H1 (cell line): ENCODE measurements around the gene SAE1. TPM values are rescaled to one million over a fixed set of nuclear protein-coding genes. Genes with fewer than 3 reads are reported as not detected.

Source experiments
- CTCF ChIA-PET: fragments of 300-600 bp; sonication (Branson Sonifier 250); formaldehyde crosslinking; loops from one replicate; lab custom pipeline; 2021; ENCODE audit not compliant: partially characterized antibody; lab: Charles Lee
- POLR2A ChIA-PET: fragments of 300-600 bp; sonication (Branson Sonifier 250); formaldehyde crosslinking; loops from one replicate; lab custom pipeline; 2021; ENCODE audit warnings: inconsistent platforms; ENCODE audit not compliant: partially characterized antibody; lab: Charles Lee
- DNase-seq, 2 experiments: peaks; one replicate each; pipeline versions ENCODE4 v3.0.0 to v3.0.0-alpha.2; 2010 to 2022; ENCODE audit warnings: low spot score in 2 of 2, low read depth in 1 of 2, mixed read lengths in 1 of 2
- FAIRE-seq: peaks from 2 replicates; lab custom pipeline; 2011; peaks lifted over from hg19 to GRCh38; lab: Jason Lieb, UNC
- H2AFZ ChIP-seq: 2 replicates; pipeline ENCODE4 v1.8.1; 2012; ENCODE audit warnings: low read length, inconsistent platforms
- H2AK5ac ChIP-seq: 2 replicates; pipeline ENCODE4 v1.6.1; 2013; ENCODE audit warnings: low read depth, low read length
- H2BK120ac ChIP-seq: replicated peaks from 2 replicates; pipeline ENCODE3; 2013; ENCODE audit warnings: low read depth, low read length, inconsistent platforms
- H2BK12ac ChIP-seq: 2 replicates; pipeline ENCODE4 v1.6.1; 2013; ENCODE audit warnings: low read depth, low read length
- H2BK15ac ChIP-seq: 2 replicates; pipeline ENCODE4 v1.6.1; 2013; ENCODE audit warnings: low read length
- H2BK20ac ChIP-seq: 2 replicates; pipeline ENCODE4 v1.6.1; 2013; ENCODE audit warnings: low read length
- H2BK5ac ChIP-seq: 2 replicates; pipeline ENCODE4 v1.6.1; 2013; ENCODE audit warnings: low read depth, low read length
- H3K14ac ChIP-seq: 2 replicates; pipeline ENCODE4 v1.6.1; 2013; ENCODE audit warnings: inconsistent platforms; ENCODE audit not compliant: insufficient read length
- H3K18ac ChIP-seq: 2 replicates; pipeline ENCODE4 v1.6.1; 2013; ENCODE audit warnings: low read length; ENCODE audit errors: extremely low read depth
- H3K23ac ChIP-seq: 2 replicates; pipeline ENCODE4 v1.6.1; 2013; ENCODE audit warnings: inconsistent platforms; ENCODE audit not compliant: insufficient read length
- H3K23me2 ChIP-seq: 2 replicates; pipeline ENCODE4 v1.6.1; 2013; ENCODE audit warnings: low read depth, low read length
- H3K27ac ChIP-seq: 2 replicates; pipeline ENCODE4 v1.6.1; 2011; ENCODE audit warnings: low read depth, low read length, inconsistent platforms
- H3K27me3 ChIP-seq, 4 experiments: replicated peaks in 1 of 4; 1 replicate in 1 of 4; 2 replicates in 3 of 4; pipeline versions ENCODE4 v1.6.1 to v1.8.1; 2011 to 2013; ENCODE audit warnings: low read length in 3 of 4, mild to moderate bottlenecking in 3 of 4, inconsistent platforms in 2 of 4, mixed read lengths in 2 of 4, moderate library complexity in 1 of 4; ENCODE audit not compliant: control insufficient read depth in 3 of 4, insufficient read depth in 3 of 4; ENCODE audit errors: extremely low read depth in 1 of 4
- H3K36me3 ChIP-seq, 4 experiments: 2 replicates each; pipeline versions ENCODE4 v1.6.1 to v1.8.1; 2011 to 2013; ENCODE audit warnings: mild to moderate bottlenecking in 4 of 4, low read length in 3 of 4, moderate library complexity in 2 of 4, control low read depth in 1 of 4, inconsistent platforms in 1 of 4; ENCODE audit not compliant: insufficient read depth in 4 of 4, control insufficient read depth in 2 of 4
- H3K4ac ChIP-seq: replicated peaks from 2 replicates; pipeline ENCODE3; 2013; ENCODE audit warnings: low read length, low read depth, mixed read lengths, inconsistent platforms; ENCODE audit not compliant: insufficient read length
- H3K4me1 ChIP-seq, 4 experiments: replicated peaks in 1 of 4; 1 replicate in 1 of 4; 2 replicates in 3 of 4; pipeline versions ENCODE4 v1.6.1 to v1.8.1; 2011 to 2013; ENCODE audit warnings: low read length in 3 of 4, inconsistent platforms in 2 of 4, mixed read lengths in 1 of 4; ENCODE audit not compliant: insufficient read depth in 4 of 4, control insufficient read depth in 3 of 4
- H3K4me2 ChIP-seq, 2 experiments: 2 replicates each; pipeline versions ENCODE4 v1.6.1 to v1.8.1; 2011 to 2013; ENCODE audit warnings: low read depth in 2 of 2, low read length in 2 of 2, control low read depth in 1 of 2, inconsistent platforms in 1 of 2, mild to moderate bottlenecking in 1 of 2; ENCODE audit not compliant: insufficient read depth in 1 of 2
- H3K4me3 ChIP-seq, 4 experiments: fragments of 200-600, 300-600 bp in 1 of 4; sonication (generic), shearing (Covaris generic), sonication (Bioruptor Twin) in 1 of 4; 2 replicates each; pipeline versions ENCODE4 v1.5.1 to v1.8.1; 2011 to 2016; ENCODE audit warnings: low read length in 4 of 4, low read depth in 3 of 4, control low read depth in 2 of 4, inconsistent platforms in 2 of 4, mild to moderate bottlenecking in 2 of 4, mixed read lengths in 1 of 4, moderate library complexity in 1 of 4; ENCODE audit not compliant: insufficient read depth in 2 of 4; ENCODE audit errors: extremely low read depth in 1 of 4
- H3K56ac ChIP-seq: replicated peaks from 2 replicates; pipeline ENCODE3; 2013; ENCODE audit warnings: low read depth, mild to moderate bottlenecking, mixed read lengths, low read length, inconsistent platforms; ENCODE audit not compliant: insufficient read length
- H3K79me1 ChIP-seq: 2 replicates; pipeline ENCODE4 v1.6.1; 2013; ENCODE audit warnings: low read depth, low read length, control low read depth
- H3K79me2 ChIP-seq, 2 experiments: 2 replicates each; pipeline versions ENCODE4 v1.6.1 to v1.8.1; 2012 to 2013; ENCODE audit warnings: low read length in 2 of 2, mild to moderate bottlenecking in 2 of 2, inconsistent platforms in 1 of 2; ENCODE audit not compliant: insufficient read depth in 2 of 2, control insufficient read depth in 1 of 2
- H3K9ac ChIP-seq, 4 experiments: replicated peaks in 1 of 4; 1 replicate in 1 of 4; 2 replicates in 3 of 4; pipeline versions ENCODE4 v1.6.1 to v1.8.1; 2011 to 2013; ENCODE audit warnings: low read depth in 3 of 4, low read length in 3 of 4, control low read depth in 2 of 4, mild to moderate bottlenecking in 2 of 4, moderate library complexity in 2 of 4, inconsistent platforms in 1 of 4; ENCODE audit errors: extremely low read depth in 1 of 4
- H3K9me3 ChIP-seq, 2 experiments: 2 replicates each; pipeline versions ENCODE4 v1.6.1 to v1.8.1; 2012 to 2013; ENCODE audit warnings: mild to moderate bottlenecking in 2 of 2, moderate library complexity in 2 of 2, control low read depth in 1 of 2, inconsistent platforms in 1 of 2, low read depth in 1 of 2, low read length in 1 of 2, mixed read lengths in 1 of 2; ENCODE audit not compliant: insufficient read depth in 2 of 2
- H4K20me1 ChIP-seq, 2 experiments: replicated peaks in 1 of 2; 2 replicates each; pipeline versions ENCODE3 to v1.8.1; 2011 to 2013; ENCODE audit warnings: inconsistent platforms in 2 of 2, low read length in 2 of 2, mild to moderate bottlenecking in 1 of 2; ENCODE audit not compliant: insufficient read depth in 2 of 2, control insufficient read depth in 1 of 2
- H4K5ac ChIP-seq: 2 replicates; pipeline ENCODE4 v1.6.1; 2013; ENCODE audit warnings: low read length, low read depth, mixed read lengths, inconsistent platforms; ENCODE audit not compliant: insufficient read length
- H4K8ac ChIP-seq: 2 replicates; pipeline ENCODE4 v1.8.0; 2013; ENCODE audit warnings: mild to moderate bottlenecking, moderate library complexity, low read length, inconsistent platforms; ENCODE audit not compliant: insufficient read depth; ENCODE audit errors: extremely low read depth
- H4K91ac ChIP-seq: replicated peaks from 2 replicates; pipeline ENCODE3; 2013; ENCODE audit warnings: low read length, mixed read lengths, inconsistent platforms; ENCODE audit not compliant: insufficient read length
- CREB1 ChIP-seq: IDR thresholded peaks from 2 replicates; pipeline ENCODE4 v1.6.1; 2012; ENCODE audit warnings: inconsistent platforms
- E2F6 ChIP-seq: IDR thresholded peaks from 2 replicates; pipeline ENCODE4 v1.6.1; 2012; ENCODE audit warnings: inconsistent platforms
- EGR1 ChIP-seq: IDR thresholded peaks from 2 replicates; pipeline ENCODE4 v1.6.1; 2011; ENCODE audit warnings: low read depth, low read length, borderline replicate concordance
- FOSL1 ChIP-seq: IDR thresholded peaks from 2 replicates; pipeline ENCODE4 v1.6.1; 2011; ENCODE audit warnings: mild to moderate bottlenecking, low read depth, low read length, moderate library complexity; ENCODE audit not compliant: insufficient read depth
- NANOG ChIP-seq: IDR thresholded peaks from 2 replicates; pipeline ENCODE4 v1.6.1; 2011; ENCODE audit warnings: low read length, low read depth, mild to moderate bottlenecking, inconsistent platforms; ENCODE audit not compliant: insufficient read depth, poor library complexity, severe bottlenecking
- RNF2 ChIP-seq: fragments of 200-900, 300-1000 bp; sonication (generic); IDR thresholded peaks from 2 replicates; pipeline ENCODE4 v1.7.1; 2016; ENCODE audit warnings: borderline replicate concordance, low read depth, mild to moderate bottlenecking, antibody characterized with exemption, low read length; ENCODE audit not compliant: poor library complexity, severe bottlenecking; ENCODE audit errors: missing control alignments
- RXRA ChIP-seq: IDR thresholded peaks from 2 replicates; pipeline ENCODE4 v1.6.1; 2011; ENCODE audit warnings: low read depth, mild to moderate bottlenecking, low read length, moderate library complexity; ENCODE audit not compliant: insufficient read depth
- SIRT6 ChIP-seq: IDR thresholded peaks from one replicate; pipeline ENCODE4 v1.7.1; 2012; ENCODE audit warnings: low read length, inconsistent platforms
- TCF12 ChIP-seq: IDR thresholded peaks from 2 replicates; pipeline ENCODE4 v1.6.1; 2011; ENCODE audit warnings: low read depth, mild to moderate bottlenecking, low read length
- WGBS, 2 experiments: shearing (Covaris generic) in 1 of 2; methylation state at CpG; one replicate each; pipeline versions ENCODE4 v1.1.6 to v1.1.7; 2013 to 2015; ENCODE audit warnings: low lambda C conversion rate in 2 of 2, mixed read lengths in 2 of 2, inconsistent platforms in 1 of 2, low coverage in 1 of 2, missing lambda C conversion rate in 1 of 2; ENCODE audit not compliant: insufficient replicate concordance in 2 of 2, insufficient coverage in 1 of 2, insufficient read length in 1 of 2; ENCODE audit errors: extremely low coverage in 1 of 2, missing lambda C conversion rate in 1 of 2; 5-methylcytosine and 5-hydroxymethylcytosine counted together
- polyA plus RNA-seq, 7 experiments: library from polyadenylated mRNA; depleted of rRNA in 3 of 7; stranded (reverse) in 5 of 7; unstranded in 2 of 7; fragments of >200 nt in 5 of 7; fragments of 200-250 nt in 2 of 7; gene quantifications; 1 replicate in 5 of 7; 2 replicates in 1 of 7; 4 replicates in 1 of 7; pipeline versions ENCODE4 v1.2.1 to v1.2.3, GENCODE V29; 2011 to 2013; ENCODE audit warnings: missing spikeins in 2 of 7, mixed read lengths in 2 of 7
- total RNA-seq: library from RNA; stranded (reverse); fragmentation: NEBNext Ultra II Directional; extraction: Animal tissue kit (Norgen Biotek cat#: 25700); gene quantifications from 2 replicates; pipeline ENCODE4 v1.2.1, GENCODE V29; 2021
- TF ChIP-seq, protein P1 (sequence below): IDR thresholded peaks from 2 replicates; pipeline ENCODE4 v1.6.1; 2011; ENCODE audit warnings: low read depth, mild to moderate bottlenecking, low read length; ENCODE audit not compliant: insufficient read depth

The SAE1 gene
- total and polyA plus RNA-seq, 2 of the 8 experiments (the other 6 are each of a cell fraction or from before 2014, with no cell fraction given) = 213 to 268 TPM

DNA sequence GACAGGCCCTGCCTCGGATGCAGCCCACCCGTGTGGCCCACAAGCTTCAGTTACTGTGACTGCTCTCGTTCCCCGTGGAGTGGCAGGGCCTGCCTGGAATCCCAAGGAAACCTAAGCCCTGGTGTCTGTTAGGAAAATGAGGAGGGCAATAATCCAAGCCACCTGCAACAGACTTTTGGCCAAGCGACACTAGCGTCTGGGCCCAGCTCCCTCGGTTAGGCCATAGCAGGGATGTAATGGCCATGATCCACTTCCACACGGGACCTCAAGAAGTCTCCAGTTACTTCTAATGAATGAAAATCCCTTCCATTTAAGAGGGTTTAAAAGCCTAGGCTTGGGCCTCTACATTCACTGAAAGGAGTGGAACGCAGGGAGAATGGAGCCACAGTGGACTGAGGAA is 26.0 kb upstream of the SAE1 start:
- peaks cover 1% of the 10 kb centered on the region; the same call in 1 of the 2 replicates for H3K23me2 ChIP-seq
- H3K27me3 ChIP-seq = no peaks in the 10 kb centered on the region
- H3K4me3 ChIP-seq = no peak overlapping the region
- no peak overlapping the region for H4K91ac ChIP-seq
- H2BK120ac ChIP-seq = no peak overlapping the region
- DNase-seq = no peak
- H2BK15ac ChIP-seq = no peak overlapping the region
- H3K27ac ChIP-seq = no peak overlapping the region
- peaks cover 26% of the 10 kb centered on the region for H3K79me1 ChIP-seq
- peaks cover 18 to 90% of the 10 kb centered on the region in 2 experiments for H3K79me2 ChIP-seq
- no peak overlapping the region for H2BK5ac ChIP-seq
- no peak overlapping the region for H3K9ac ChIP-seq
- H2BK12ac ChIP-seq = no peak overlapping the region
- whole genome bisulfite sequencing, 2 experiments = 96% methylated on average over 9 of the region's 9 CpGs; no CpG with 5 or more reads in 1 of the 2 experiments
- H3K4me2 ChIP-seq = no peak overlapping the region
- peaks cover 6 to 7% of the 10 kb centered on the region in 2 experiments for H4K20me1 ChIP-seq
- ChIA-PET CTCF (interaction anchor here (0.7 to 3.3 kb wide), 2 partner anchors 21 to 25 kb away, joined by 3 to 13 read pairs; no protein-coding TSS in a partner anchor), POLR2A (interaction anchor here (0.7 to 12.2 kb wide), 5 partner anchors 7 to 47 kb away, joined by 3 to 209 read pairs (median 4); partner anchors contain the start of gene ZC3H4)
- no peak overlapping the region for H3K18ac ChIP-seq
- no peak for TF ChIP-seq EGR1
- no peak for TF ChIP-seq RNF2
- no peak for TF ChIP-seq E2F6
- TF ChIP-seq RXRA = no peak
- TF ChIP-seq CREB1 = no peak
- TF ChIP-seq FOSL1 = no peak
- TF ChIP-seq TCF12 = no peak
- TF ChIP-seq, protein P1, sequence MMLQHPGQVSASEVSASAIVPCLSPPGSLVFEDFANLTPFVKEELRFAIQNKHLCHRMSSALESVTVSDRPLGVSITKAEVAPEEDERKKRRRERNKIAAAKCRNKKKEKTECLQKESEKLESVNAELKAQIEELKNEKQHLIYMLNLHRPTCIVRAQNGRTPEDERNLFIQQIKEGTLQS = no peak
- no peak for TF ChIP-seq NANOG
- TF ChIP-seq SIRT6 = no peak
- H4K8ac ChIP-seq = no peak overlapping the region; the same call in 1 of the 2 replicates
- H3K9me3 ChIP-seq = no peaks in the 10 kb centered on the region
- H3K56ac ChIP-seq = no peak overlapping the region
- H3K4me1 ChIP-seq = peaks cover 3 to 17% (median 8%) of the 10 kb centered on the region in 4 experiments; a peak in 6 of 7 replicates
- no peak overlapping the region for H2AFZ ChIP-seq
- H3K4ac ChIP-seq = no peak overlapping the region
- H3K36me3 ChIP-seq = peaks cover 0 to 25% (median under 1%) of the 10 kb centered on the region in 4 experiments; a peak in 3 of 8 replicates
- H4K5ac ChIP-seq = no peak overlapping the region
- FAIRE-seq = no peak
- no peak overlapping the region for H3K14ac ChIP-seq
- H3K23ac ChIP-seq = no peak overlapping the region
- no peak overlapping the region for H2BK20ac ChIP-seq
- H2AK5ac ChIP-seq = no peak overlapping the region
